Activated naive CD4-positive, alpha-beta T cell treated with anti-CD3 and anti-CD28 coated beads for 36 hours (primary cell): ENCODE data around the gene NTM. TPM values are rescaled to one million over a fixed set of nuclear protein-coding genes. Genes with fewer than 3 reads are reported as not detected.

Source experiments
- CTCF ChIA-PET: fragments of 350-600 bp; sonication (Branson Sonifier 250); formaldehyde crosslinking; loops from one replicate; lab custom pipeline; 2021; ENCODE audit warnings: antibody characterized with exemption; lab: Charles Lee
- DNase-seq: peaks from one replicate; pipeline ENCODE4 v3.0.0-alpha.2; 2020
- H3K27ac Mint-ChIP-seq: one replicate; pipeline ENCODE4 v1.8.0; 2021; ENCODE audit warnings: mild to moderate bottlenecking, mixed read lengths
- H3K27me3 Mint-ChIP-seq: one replicate; pipeline ENCODE4 v1.8.0; 2021; ENCODE audit warnings: low read depth, mixed read lengths
- H3K36me3 Mint-ChIP-seq: one replicate; pipeline ENCODE4 v1.8.0; 2021; ENCODE audit warnings: low read depth, mixed read lengths
- H3K4me1 Mint-ChIP-seq: one replicate; pipeline ENCODE4 v1.8.0; 2021; ENCODE audit warnings: low read depth, mixed read lengths
- H3K4me3 Mint-ChIP-seq: one replicate; pipeline ENCODE4 v1.8.0; 2021; ENCODE audit warnings: mild to moderate bottlenecking, moderate library complexity, mixed read lengths
- H3K9me3 Mint-ChIP-seq: one replicate; pipeline ENCODE4 v1.8.0; 2021; ENCODE audit warnings: mixed read lengths
- intact Hi-C: fragments of 100-400 bp; cut with micrococcal nuclease; formaldehyde crosslinking; loops from one replicate; pipeline ENCODE4 v1.15.1; 2023
- total RNA-seq, 2 experiments: library from RNA; stranded (reverse); gene quantifications; one replicate each; pipeline ENCODE4 v1.2.3, GENCODE V29; 2021

Gene NTM
- total RNA-seq, 2 experiments from 2014 or later: not detected

GRCh38 chr11:132080127-132080526 is 709.7 kb downstream of the NTM start:
- H3K27ac Mint-ChIP-seq: no peak overlapping the region
- intact Hi-C loops: no loop called here
- peaks cover 3% of the 10 kb centered on the region for H3K27me3 Mint-ChIP-seq
- CTCF ChIA-PET: interaction anchor here (0.5 kb wide), 1 partner anchor 50 kb away, joined by 3 read pairs; no protein-coding TSS in a partner anchor
- H3K9me3 Mint-ChIP-seq: peaks cover 12% of the 10 kb centered on the region
- DNase-seq: no peak
- H3K4me3 Mint-ChIP-seq: no peak overlapping the region
- no peaks in the 10 kb centered on the region for H3K4me1 Mint-ChIP-seq
- H3K36me3 Mint-ChIP-seq: peaks cover 2% of the 10 kb centered on the region

GRCh38 chr11:132082566-132082965 is 712.2 kb downstream of the NTM start:
- Mint-ChIP-seq H3K27ac (no peak overlapping the region), H3K4me3 (no peak overlapping the region), H3K9me3 (peaks cover 22% of the 10 kb centered on the region), H3K4me1 (no peaks in the 10 kb centered on the region), H3K36me3 (peaks cover 2% of the 10 kb centered on the region), H3K27me3 (peaks cover 3% of the 10 kb centered on the region)
- intact Hi-C loops: no loop called here
- CTCF ChIA-PET: no interaction called here
- DNase-seq: no peak

- Mint-ChIP-seq H3K4me1 (no peaks in the 10 kb centered on the region), H3K36me3 (peaks cover 2% of the 10 kb centered on the region), H3K27ac (no peak overlapping the region), H3K9me3 (peaks cover 22% of the 10 kb centered on the region), H3K4me3 (no peak overlapping the region), H3K27me3 (peaks cover 3% of the 10 kb centered on the region)
- intact Hi-C loops: no loop called here
- no peak for DNase-seq
- CTCF ChIA-PET: no interaction called here
These were observed 714.0 kb downstream of the NTM start for GRCh38 chr11:132084433-132084832.

GRCh38 chr11:132087148-132087547 is 716.7 kb downstream of the NTM start:
- Mint-ChIP-seq H3K4me3 (no peak overlapping the region), H3K36me3 (peaks cover 2% of the 10 kb centered on the region), H3K9me3 (peaks cover 18% of the 10 kb centered on the region), H3K4me1 (no peaks in the 10 kb centered on the region), H3K27me3 (no peaks in the 10 kb centered on the region), H3K27ac (no peak overlapping the region)
- intact Hi-C loops: no loop called here
- DNase-seq: no peak
- CTCF ChIA-PET: no interaction called here

GRCh38 chr11:132088551-132088950 is 718.1 kb downstream of the NTM start:
- intact Hi-C loops: no loop called here
- Mint-ChIP-seq H3K9me3 (peaks cover 15% of the 10 kb centered on the region), H3K27me3 (no peaks in the 10 kb centered on the region), H3K4me1 (no peaks in the 10 kb centered on the region), H3K36me3 (peaks cover 1% of the 10 kb centered on the region), H3K27ac (no peak overlapping the region), H3K4me3 (no peak overlapping the region)
- no peak for DNase-seq
- CTCF ChIA-PET: no interaction called here

GRCh38 chr11:132093536-132094259 is 723.3 kb downstream of the NTM start:
- no peaks in the 10 kb centered on the region for H3K4me1 Mint-ChIP-seq
- H3K27ac Mint-ChIP-seq: no peak overlapping the region
- intact Hi-C loops: no loop called here
- no peak overlapping the region for H3K4me3 Mint-ChIP-seq
- CTCF ChIA-PET: no interaction called here
- H3K36me3 Mint-ChIP-seq: no peaks in the 10 kb centered on the region
- peak; percentile 20 for DNase-seq
- no peaks in the 10 kb centered on the region for H3K27me3 Mint-ChIP-seq
- H3K9me3 Mint-ChIP-seq: peaks cover 2% of the 10 kb centered on the region

- no peaks in the 10 kb centered on the region for H3K4me1 Mint-ChIP-seq
- intact Hi-C loops: no loop called here
- CTCF ChIA-PET: interaction anchor here (0.9 kb wide), 1 partner anchor 12 kb away, joined by 3 read pairs; no protein-coding TSS in a partner anchor
- no peak overlapping the region for H3K27ac Mint-ChIP-seq
- no peaks in the 10 kb centered on the region for H3K36me3 Mint-ChIP-seq
- DNase-seq: no peak
- no peaks in the 10 kb centered on the region for H3K27me3 Mint-ChIP-seq
- H3K4me3 Mint-ChIP-seq: no peak overlapping the region
- H3K9me3 Mint-ChIP-seq: no peaks in the 10 kb centered on the region
These were observed 724.2 kb downstream of the NTM start for GRCh38 chr11:132094598-132094997.

- intact Hi-C loops: no loop called here
- CTCF ChIA-PET: interaction anchor here (0.9 kb wide), 1 partner anchor 11 kb away, joined by 3 read pairs; no protein-coding TSS in a partner anchor
- H3K4me1 Mint-ChIP-seq: no peaks in the 10 kb centered on the region
- no peaks in the 10 kb centered on the region for H3K27me3 Mint-ChIP-seq
- no peaks in the 10 kb centered on the region for H3K9me3 Mint-ChIP-seq
- no peaks in the 10 kb centered on the region for H3K36me3 Mint-ChIP-seq
- peak overlapping the region; percentile 18 for H3K27ac Mint-ChIP-seq
- no peak overlapping the region for H3K4me3 Mint-ChIP-seq
- DNase-seq: no peak
These were observed 725.1 kb downstream of the NTM start for GRCh38 chr11:132095230-132096131.

GRCh38 chr11:132096132-132096825 is 725.9 kb downstream of the NTM start:
- CTCF ChIA-PET: no interaction called here
- intact Hi-C loops: no loop called here
- DNase-seq: no peak
- H3K4me1 Mint-ChIP-seq: no peaks in the 10 kb centered on the region
- H3K27ac Mint-ChIP-seq: no peak overlapping the region
- H3K4me3 Mint-ChIP-seq: no peak overlapping the region
- no peaks in the 10 kb centered on the region for H3K36me3 Mint-ChIP-seq
- no peaks in the 10 kb centered on the region for H3K9me3 Mint-ChIP-seq
- no peaks in the 10 kb centered on the region for H3K27me3 Mint-ChIP-seq

GRCh38 chr11:132099692-132100091 is 729.3 kb downstream of the NTM start:
- intact Hi-C loops: no loop called here
- CTCF ChIA-PET: no interaction called here
- H3K27ac Mint-ChIP-seq: no peak overlapping the region
- no peaks in the 10 kb centered on the region for H3K9me3 Mint-ChIP-seq
- peak; percentile 13 for DNase-seq
- H3K36me3 Mint-ChIP-seq: no peaks in the 10 kb centered on the region
- H3K27me3 Mint-ChIP-seq: no peaks in the 10 kb centered on the region
- no peaks in the 10 kb centered on the region for H3K4me1 Mint-ChIP-seq
- H3K4me3 Mint-ChIP-seq: no peak overlapping the region

- no peaks in the 10 kb centered on the region for H3K36me3 Mint-ChIP-seq
- H3K27ac Mint-ChIP-seq: no peak overlapping the region
- no peaks in the 10 kb centered on the region for H3K9me3 Mint-ChIP-seq
- H3K4me1 Mint-ChIP-seq: no peaks in the 10 kb centered on the region
- DNase-seq: no peak
- H3K4me3 Mint-ChIP-seq: no peak overlapping the region
- CTCF ChIA-PET: interaction anchor here (0.6 kb wide), 1 partner anchor 24 kb away, joined by 3 read pairs; no protein-coding TSS in a partner anchor
- intact Hi-C loops: no loop called here
- H3K27me3 Mint-ChIP-seq: no peaks in the 10 kb centered on the region
These were observed 730.2 kb downstream of the NTM start for GRCh38 chr11:132100583-132100982.

- no peak for DNase-seq
- H3K4me3 Mint-ChIP-seq: no peak overlapping the region
- no peaks in the 10 kb centered on the region for H3K36me3 Mint-ChIP-seq
- H3K9me3 Mint-ChIP-seq: no peaks in the 10 kb centered on the region
- CTCF ChIA-PET: no interaction called here
- no peaks in the 10 kb centered on the region for H3K4me1 Mint-ChIP-seq
- H3K27ac Mint-ChIP-seq: no peak overlapping the region
- H3K27me3 Mint-ChIP-seq: no peaks in the 10 kb centered on the region
- intact Hi-C loops: no loop called here
These were observed 731.5 kb downstream of the NTM start for GRCh38 chr11:132101881-132102280.
